ENCODE measurements around the gene FBRSL1.
"Not testable (repeated sequence)": the region's sequence is repeated elsewhere in the genome, so short reads cannot be mapped to it uniquely, and the experiment has no call there.

Gene FBRSL1

GRCh38 chr12:132529156-132529839 lies 39.3 kb downstream of the FBRSL1 start:
- FAIRE-seq: no peak

- no peak for FAIRE-seq
Observed at GRCh38 chr12:132529906-132530305, 40.0 kb downstream of the FBRSL1 start.

GRCh38 chr12:132530447-132530846 lies 40.5 kb downstream of the FBRSL1 start:
- no peak for FAIRE-seq

GRCh38 chr12:132530851-132531250 lies 40.9 kb downstream of the FBRSL1 start:
- no peak for FAIRE-seq

- FAIRE-seq: not testable (repeated sequence)
Observed at GRCh38 chr12:132532711-132533583, 43.0 kb downstream of the FBRSL1 start.

- no peak for FAIRE-seq
Observed at GRCh38 chr12:132533584-132533958, 43.6 kb downstream of the FBRSL1 start.

- FAIRE-seq: no peak
Observed at GRCh38 chr12:132534076-132534475, 44.1 kb downstream of the FBRSL1 start.

- no peak for FAIRE-seq
Observed at GRCh38 chr12:132535019-132535418, 45.1 kb downstream of the FBRSL1 start.

- FAIRE-seq: no peak
Observed at GRCh38 chr12:132536102-132536876, 46.3 kb downstream of the FBRSL1 start.

GRCh38 chr12:132537049-132537448 lies 47.1 kb downstream of the FBRSL1 start:
- no peak for FAIRE-seq

GRCh38 chr12:132537836-132538662 lies 48.1 kb downstream of the FBRSL1 start:
- no peak for FAIRE-seq

GRCh38 chr12:132538663-132538990 lies 48.7 kb downstream of the FBRSL1 start:
- FAIRE-seq: no peak

- FAIRE-seq: no peak
Observed at GRCh38 chr12:132539016-132539773, 49.2 kb downstream of the FBRSL1 start.

GRCh38 chr12:132540436-132540835 lies 50.5 kb downstream of the FBRSL1 start:
- FAIRE-seq: no peak

GRCh38 chr12:132541200-132541599 lies 51.2 kb downstream of the FBRSL1 start:
- FAIRE-seq: no peak

GRCh38 chr12:132541996-132542395 lies 52.0 kb downstream of the FBRSL1 start:
- no peak for FAIRE-seq

GRCh38 chr12:132542661-132543060 lies 52.7 kb downstream of the FBRSL1 start:
- FAIRE-seq: no peak

GRCh38 chr12:132543298-132544079 lies 53.5 kb downstream of the FBRSL1 start:
- no peak for FAIRE-seq

- FAIRE-seq: no peak
Observed at GRCh38 chr12:132544080-132544397, 54.1 kb downstream of the FBRSL1 start.

- no peak for FAIRE-seq
Observed at GRCh38 chr12:132544498-132544897, 54.5 kb downstream of the FBRSL1 start.

All from islet of Langerhans (tissue), 1 donor.